HL-60/S4 treated with phorbol 12-myristate 13-acetate at 8.2 ng/mL for 4 days and 3 days (cell line): ENCODE results near the gene SHBG.

ENCODE experiments used
- in situ Hi-C: fragments of 300-500 bp; cut with MboI; formaldehyde crosslinking; loops from 2 replicates; pipeline ENCODE4 v1.15.0; 2022; ENCODE audit warnings: low sequenced_read_pairs

SHBG gene

GRCh38 chr17:7644775-7645174 lies 14.8 kb downstream of the SHBG start:
- in situ Hi-C loops: no loop called here

- in situ Hi-C loops: no loop called here
Measured at GRCh38 chr17:7646457-7646856, 16.5 kb downstream of the SHBG start.

GRCh38 chr17:7647018-7647417 lies 17.1 kb downstream of the SHBG start:
- in situ Hi-C loops: no loop called here

GRCh38 chr17:7650509-7651096 lies 20.7 kb downstream of the SHBG start, which contains the start of gene ATP1B2:
TSS of gene ATP1B2 (plus strand) at chr17:7650926. CDS start at chr17:7651519, 593 bp downstream.
- in situ Hi-C loops: no loop called here

- in situ Hi-C loops: no loop called here
Measured at GRCh38 chr17:7651097-7651664, 21.2 kb downstream of the SHBG start.

GRCh38 chr17:7651665-7652387 lies 21.9 kb downstream of the SHBG start:
- in situ Hi-C loops: no loop called here

GRCh38 chr17:7652388-7653356 lies 22.7 kb downstream of the SHBG start:
- in situ Hi-C loops: no loop called here

- in situ Hi-C loops: no loop called here
Measured at GRCh38 chr17:7654832-7655540, 25.1 kb downstream of the SHBG start.

- in situ Hi-C loops: no loop called here
Measured at GRCh38 chr17:7655541-7655840, 25.6 kb downstream of the SHBG start.

GRCh38 chr17:7656958-7657609 lies 27.1 kb downstream of the SHBG start:
- in situ Hi-C loops: no loop called here

GRCh38 chr17:7667656-7668406 lies 37.9 kb downstream of the SHBG start:
- in situ Hi-C loops: no loop called here

- in situ Hi-C loops: no loop called here
Measured at GRCh38 chr17:7668482-7668881, 38.5 kb downstream of the SHBG start.

- in situ Hi-C loops: no loop called here
Measured at GRCh38 chr17:7673239-7673638, 43.3 kb downstream of the SHBG start.

- in situ Hi-C loops: loop anchor here (25.0 kb wide), 2 partner anchors 88 to 338 kb away; partner anchors contain the start of genes ACAP1, CD68, MPDU1 and NEURL4
Measured at GRCh38 chr17:7674934-7675333, 45.0 kb downstream of the SHBG start.

- in situ Hi-C loops: loop anchor here (25.0 kb wide), 2 partner anchors 89 to 339 kb away; partner anchors contain the start of genes ACAP1, CD68, MPDU1 and NEURL4
Measured at GRCh38 chr17:7676533-7676932, 46.6 kb downstream of the SHBG start.

- in situ Hi-C loops: loop anchor here (25.0 kb wide), 2 partner anchors 90 to 340 kb away; partner anchors contain the start of genes ACAP1, CD68, MPDU1 and NEURL4
Measured at GRCh38 chr17:7677388-7678067, 47.6 kb downstream of the SHBG start.
